Middle frontal gyrus (tissue), 1 donor: ENCODE results near the gene SORCS1.

ENCODE experiments used
- DNase-seq: peaks from one replicate; pipeline ENCODE4 v3.0.0-alpha.2; 2015; ENCODE audit warnings: low spot score; ENCODE audit errors: extremely low spot score

The SORCS1 gene

DNA sequence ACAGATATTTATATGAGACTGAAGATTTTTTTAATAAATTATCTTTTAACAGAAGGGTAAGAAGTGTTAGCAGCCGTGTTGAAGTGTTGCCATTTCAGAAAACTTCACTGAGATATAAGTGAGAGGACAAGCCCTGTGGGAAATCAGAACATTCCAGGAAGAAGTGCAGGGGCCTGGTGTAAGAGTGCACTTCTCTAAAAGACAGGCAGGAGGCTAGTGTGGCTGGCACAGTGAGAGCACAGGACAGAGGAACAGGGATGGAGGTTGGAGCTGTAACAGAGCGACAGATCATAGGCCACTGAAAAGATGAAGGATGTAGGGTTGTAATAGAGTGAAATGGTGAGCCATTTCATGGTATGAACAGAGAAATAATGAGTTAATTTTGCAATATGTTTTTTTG, 608.9 kb downstream of the SORCS1 start:
- no peak for DNase-seq

GRCh38 chr10:106551501-106552062, 612.9 kb downstream of the SORCS1 start:
- DNase-seq, result no peak

- DNase-seq, result no peak
Measured at GRCh38 chr10:106548832-106549231, 615.7 kb downstream of the SORCS1 start.

- DNase-seq, result no peak
Measured at GRCh38 chr10:106547047-106547635, 617.4 kb downstream of the SORCS1 start.

GRCh38 chr10:106542461-106542860, 622.0 kb downstream of the SORCS1 start:
- DNase-seq, result no peak

- DNase-seq, result no peak
Measured at GRCh38 chr10:106540645-106541044, 623.9 kb downstream of the SORCS1 start.

- no peak for DNase-seq
Measured at GRCh38 chr10:106537866-106538265, 626.6 kb downstream of the SORCS1 start.

DNA sequence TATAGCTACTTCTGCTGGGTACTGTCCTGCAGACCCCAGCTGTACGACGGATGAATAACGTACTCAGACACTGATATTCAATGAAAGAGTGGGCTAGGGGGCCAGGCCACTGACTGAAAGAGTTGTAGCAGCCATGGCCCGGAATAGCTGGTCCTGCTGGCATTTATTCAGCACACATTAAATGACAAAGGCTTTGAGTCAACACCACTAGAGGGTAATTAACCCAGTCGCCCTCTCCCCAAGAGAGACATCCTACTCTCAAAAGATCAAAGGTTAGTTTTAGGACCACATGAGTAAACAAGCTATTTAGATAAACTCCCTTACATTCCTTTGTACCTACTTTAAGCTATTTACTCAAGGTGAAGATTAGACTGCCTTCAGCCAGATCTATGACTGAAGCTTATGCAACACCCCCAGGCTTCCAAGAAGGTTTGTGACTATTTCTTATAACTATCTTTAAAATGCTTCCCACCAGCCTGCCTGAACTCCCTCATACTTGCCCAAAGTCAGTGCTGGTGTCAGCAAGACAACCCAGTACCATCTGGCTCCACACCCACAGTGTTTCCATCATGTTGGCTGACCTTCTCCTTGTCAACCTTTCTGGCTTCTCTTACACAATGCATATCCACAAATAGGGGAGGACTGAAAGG, 629.1 kb downstream of the SORCS1 start:
- DNase-seq, result no peak

- no peak for DNase-seq
Measured at GRCh38 chr10:106534441-106534840, 630.1 kb downstream of the SORCS1 start.

- DNase-seq, result no peak
Measured at GRCh38 chr10:106528702-106529101, 635.8 kb downstream of the SORCS1 start.

DNA sequence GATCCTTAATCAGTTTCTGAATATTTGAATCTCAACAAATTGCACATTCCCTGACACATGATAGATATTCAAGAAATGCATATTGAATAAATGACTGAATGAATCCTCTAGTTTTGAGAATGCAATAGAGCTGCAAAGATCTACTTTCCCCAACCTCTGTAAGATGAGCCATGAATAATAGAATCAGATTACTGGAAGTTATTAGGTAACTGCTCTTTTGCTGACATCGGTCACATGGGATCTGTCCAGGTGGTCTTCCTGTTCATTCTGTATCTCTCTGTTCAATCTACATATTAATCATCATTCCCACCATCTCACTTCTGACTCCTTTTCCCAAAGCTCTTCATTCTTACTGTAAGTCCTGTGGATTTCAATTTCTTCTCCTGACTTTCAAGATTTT, 638.7 kb downstream of the SORCS1 start:
- DNase-seq, result no peak
